Measurements from ENCODE around the gene SUPT6H. TPM values are rescaled to one million over a fixed set of nuclear protein-coding genes. Genes with fewer than 3 reads are reported as not detected.

The SUPT6H gene
- total and polyA plus RNA-seq, 9 of the 15 experiments (the other 6 are each of a cell fraction or from before 2014, with no cell fraction given): 1.7 to 77.7 (median 49.2) TPM

Small RNAs within 50 kb of the gene (small RNA-seq; reads per million reads assigned to genes)
- gene SNORD42A: not detected
- gene SNORD42B: not detected
- gene SNORD4A: not detected
- not detected for gene SNORD4B

Other genes starting within 250 kb of the SUPT6H start
Only the 7 nearest of the 19 such genes appear.
- 124 and 144 TPM in 2 replicates for gene SPAG5, start 63.2 kb upstream of the SUPT6H start, total RNA-seq (2014; rRNA removed)
- gene SPAG5, start 63.2 kb upstream of the SUPT6H start, total RNA-seq (2014; rRNA removed; fragmentation: Illumina TruSeq; extraction: Trizol): 149 and 151 TPM in 2 replicates
- gene SPAG5, start 63.2 kb upstream of the SUPT6H start, total RNA-seq (2015; rRNA removed; fragmentation: Illumina TruSeq; extraction: Trizol): 151 and 156 TPM in 2 replicates
- 134 and 143 TPM in 2 replicates for gene SPAG5, start 63.2 kb upstream of the SUPT6H start, total RNA-seq (2021)
- gene SPAG5, start 63.2 kb upstream of the SUPT6H start, polyA plus RNA-seq (2011; rRNA removed): 192 and 229 TPM in 2 replicates
- gene SPAG5, start 63.2 kb upstream of the SUPT6H start, polyA plus RNA-seq (2014; fragmentation: Illumina TruSeq; extraction: Trizol): 133 and 140 TPM in 2 replicates
- 100 to 1,000 TPM in 1 of 2 experiments, 10 to 100 TPM in 1; 94.4 to 286 TPM for gene SPAG5, start 63.2 kb upstream of the SUPT6H start, polyA plus RNA-seq (2014; fragmentation: Nextera tagmentation; extraction: Ambion mirVana)
- 143 and 157 TPM in 2 replicates for gene SPAG5, start 63.2 kb upstream of the SUPT6H start, polyA plus RNA-seq (2014; rRNA removed)
- 10.3 and 12.2 TPM in 2 replicates for gene RSKR, start 48.0 kb upstream of the SUPT6H start, total RNA-seq (2014; rRNA removed)
- gene RSKR, start 48.0 kb upstream of the SUPT6H start, total RNA-seq (2014; rRNA removed; fragmentation: Illumina TruSeq; extraction: Trizol): 14.3 and 17.2 TPM in 2 replicates
- 13.6 and 16.2 TPM in 2 replicates for gene RSKR, start 48.0 kb upstream of the SUPT6H start, total RNA-seq (2015; rRNA removed; fragmentation: Illumina TruSeq; extraction: Trizol)
- 25.0 and 25.8 TPM in 2 replicates for gene RSKR, start 48.0 kb upstream of the SUPT6H start, total RNA-seq (2021)
- 42.2 and 42.3 TPM in 2 replicates for gene RSKR, start 48.0 kb upstream of the SUPT6H start, polyA plus RNA-seq (2011; rRNA removed)
- gene RSKR, start 48.0 kb upstream of the SUPT6H start, polyA plus RNA-seq (2014; fragmentation: Illumina TruSeq; extraction: Trizol): 19.3 and 21.9 TPM in 2 replicates
- 1 to 10 TPM; 1.4 to 4.0 TPM for gene RSKR, start 48.0 kb upstream of the SUPT6H start, polyA plus RNA-seq (2014; fragmentation: Nextera tagmentation; extraction: Ambion mirVana)
- 26.6 and 26.7 TPM in 2 replicates for gene RSKR, start 48.0 kb upstream of the SUPT6H start, polyA plus RNA-seq (2014; rRNA removed)
- gene BLTP2, start 17.0 kb upstream of the SUPT6H start, total RNA-seq (2014; rRNA removed): 103 and 174 TPM in 2 replicates
- 115 and 124 TPM in 2 replicates for gene BLTP2, start 17.0 kb upstream of the SUPT6H start, total RNA-seq (2014; rRNA removed; fragmentation: Illumina TruSeq; extraction: Trizol)
- 122 and 126 TPM in 2 replicates for gene BLTP2, start 17.0 kb upstream of the SUPT6H start, total RNA-seq (2015; rRNA removed; fragmentation: Illumina TruSeq; extraction: Trizol)
- gene BLTP2, start 17.0 kb upstream of the SUPT6H start, total RNA-seq (2021): 163 TPM in 2 replicates
- 135 and 174 TPM in 2 replicates for gene BLTP2, start 17.0 kb upstream of the SUPT6H start, polyA plus RNA-seq (2011; rRNA removed)
- 102 and 105 TPM in 2 replicates for gene BLTP2, start 17.0 kb upstream of the SUPT6H start, polyA plus RNA-seq (2014; fragmentation: Illumina TruSeq; extraction: Trizol)
- 10 to 100 TPM; 14.7 to 34.3 TPM for gene BLTP2, start 17.0 kb upstream of the SUPT6H start, polyA plus RNA-seq (2014; fragmentation: Nextera tagmentation; extraction: Ambion mirVana)
- gene BLTP2, start 17.0 kb upstream of the SUPT6H start, polyA plus RNA-seq (2014; rRNA removed): 89.0 and 91.2 TPM in 2 replicates
- gene SDF2, start 299 bp upstream of the SUPT6H start, total RNA-seq (2014; rRNA removed): 41.2 and 46.7 TPM in 2 replicates
- gene SDF2, start 299 bp upstream of the SUPT6H start, total RNA-seq (2014; rRNA removed; fragmentation: Illumina TruSeq; extraction: Trizol): 62.7 and 64.0 TPM in 2 replicates
- 50.2 and 51.6 TPM in 2 replicates for gene SDF2, start 299 bp upstream of the SUPT6H start, total RNA-seq (2015; rRNA removed; fragmentation: Illumina TruSeq; extraction: Trizol)
- gene SDF2, start 299 bp upstream of the SUPT6H start, total RNA-seq (2021): 45.7 and 50.0 TPM in 2 replicates
- 56.1 and 77.2 TPM in 2 replicates for gene SDF2, start 299 bp upstream of the SUPT6H start, polyA plus RNA-seq (2011; rRNA removed)
- gene SDF2, start 299 bp upstream of the SUPT6H start, polyA plus RNA-seq (2014; fragmentation: Illumina TruSeq; extraction: Trizol): 62.1 and 67.0 TPM in 2 replicates
- 100 to 1,000 TPM; 116 to 132 TPM for gene SDF2, start 299 bp upstream of the SUPT6H start, polyA plus RNA-seq (2014; fragmentation: Nextera tagmentation; extraction: Ambion mirVana)
- gene SDF2, start 299 bp upstream of the SUPT6H start, polyA plus RNA-seq (2014; rRNA removed): 60.8 and 65.6 TPM in 2 replicates
- 5.9 and 6.6 TPM in 2 replicates for gene PROCA1, start 49.7 kb downstream of the SUPT6H start, total RNA-seq (2014; rRNA removed)
- gene PROCA1, start 49.7 kb downstream of the SUPT6H start, total RNA-seq (2014; rRNA removed; fragmentation: Illumina TruSeq; extraction: Trizol): 2.7 and 2.9 TPM in 2 replicates
- 4.7 and 5.4 TPM in 2 replicates for gene PROCA1, start 49.7 kb downstream of the SUPT6H start, total RNA-seq (2015; rRNA removed; fragmentation: Illumina TruSeq; extraction: Trizol)
- gene PROCA1, start 49.7 kb downstream of the SUPT6H start, total RNA-seq (2021): 5.3 and 5.6 TPM in 2 replicates
- 7.0 and 7.3 TPM in 2 replicates for gene PROCA1, start 49.7 kb downstream of the SUPT6H start, polyA plus RNA-seq (2011; rRNA removed)
- 5.4 and 6.7 TPM in 2 replicates for gene PROCA1, start 49.7 kb downstream of the SUPT6H start, polyA plus RNA-seq (2014; fragmentation: Illumina TruSeq; extraction: Trizol)
- 1 to 10 TPM in 1 of 2 experiments, under 1 TPM in 1; 0.78 to 1.3 TPM for gene PROCA1, start 49.7 kb downstream of the SUPT6H start, polyA plus RNA-seq (2014; fragmentation: Nextera tagmentation; extraction: Ambion mirVana)
- 13.1 and 16.2 TPM in 2 replicates for gene PROCA1, start 49.7 kb downstream of the SUPT6H start, polyA plus RNA-seq (2014; rRNA removed)
- 0.37 and 3.8 TPM in 2 replicates for gene RAB34, start 55.7 kb downstream of the SUPT6H start, total RNA-seq (2014; rRNA removed)
- 0.29 and 0.47 TPM in 2 replicates for gene RAB34, start 55.7 kb downstream of the SUPT6H start, total RNA-seq (2014; rRNA removed; fragmentation: Illumina TruSeq; extraction: Trizol)
- 0.18 and 0.26 TPM in 2 replicates for gene RAB34, start 55.7 kb downstream of the SUPT6H start, total RNA-seq (2015; rRNA removed; fragmentation: Illumina TruSeq; extraction: Trizol)
- 0.92 and 2.1 TPM in 2 replicates for gene RAB34, start 55.7 kb downstream of the SUPT6H start, total RNA-seq (2021)
- gene RAB34, start 55.7 kb downstream of the SUPT6H start, polyA plus RNA-seq (2011; rRNA removed): 0.60 and 0.81 TPM in 2 replicates
- 0.19 TPM in 1 of 2 replicates, not detected in the other for gene RAB34, start 55.7 kb downstream of the SUPT6H start, polyA plus RNA-seq (2014; fragmentation: Illumina TruSeq; extraction: Trizol)
- gene RAB34, start 55.7 kb downstream of the SUPT6H start, polyA plus RNA-seq (2014; fragmentation: Nextera tagmentation; extraction: Ambion mirVana): under 1 TPM in 1 of 2 experiments, not detected in 1; 0.07 TPM
- gene RAB34, start 55.7 kb downstream of the SUPT6H start, polyA plus RNA-seq (2014; rRNA removed): 0.44 and 1.0 TPM in 2 replicates
- gene RPL23A, start 57.8 kb downstream of the SUPT6H start, total RNA-seq (2014; rRNA removed): 1,152 and 1,205 TPM in 2 replicates
- gene RPL23A, start 57.8 kb downstream of the SUPT6H start, total RNA-seq (2014; rRNA removed; fragmentation: Illumina TruSeq; extraction: Trizol): 2,395 and 2,469 TPM in 2 replicates
- gene RPL23A, start 57.8 kb downstream of the SUPT6H start, total RNA-seq (2015; rRNA removed; fragmentation: Illumina TruSeq; extraction: Trizol): 1,764 and 1,818 TPM in 2 replicates
- 2,532 and 2,839 TPM in 2 replicates for gene RPL23A, start 57.8 kb downstream of the SUPT6H start, total RNA-seq (2021)
- gene RPL23A, start 57.8 kb downstream of the SUPT6H start, polyA plus RNA-seq (2011; rRNA removed): 2,188 and 2,272 TPM in 2 replicates
- gene RPL23A, start 57.8 kb downstream of the SUPT6H start, polyA plus RNA-seq (2014; fragmentation: Illumina TruSeq; extraction: Trizol): 1,539 and 1,550 TPM in 2 replicates
- 1,000 to 10,000 TPM; 6,705 to 7,115 TPM for gene RPL23A, start 57.8 kb downstream of the SUPT6H start, polyA plus RNA-seq (2014; fragmentation: Nextera tagmentation; extraction: Ambion mirVana)
- gene RPL23A, start 57.8 kb downstream of the SUPT6H start, polyA plus RNA-seq (2014; rRNA removed): 1,016 and 1,176 TPM in 2 replicates

All from K562 (cell line).